GM21529 (cell line): ENCODE data around the gene ZNF407.
"Not testable (repeated sequence)": the region's sequence is repeated elsewhere in the genome, so short reads cannot be mapped to it uniquely, and the experiment has no call there.

Source experiments
- ATAC-seq: cut with Tn5 transposase; IDR thresholded peaks from one replicate; pipeline ENCODE4 v1.9.1; 2021; ENCODE audit not compliant: unreplicated experiment

ZNF407 gene

DNA sequence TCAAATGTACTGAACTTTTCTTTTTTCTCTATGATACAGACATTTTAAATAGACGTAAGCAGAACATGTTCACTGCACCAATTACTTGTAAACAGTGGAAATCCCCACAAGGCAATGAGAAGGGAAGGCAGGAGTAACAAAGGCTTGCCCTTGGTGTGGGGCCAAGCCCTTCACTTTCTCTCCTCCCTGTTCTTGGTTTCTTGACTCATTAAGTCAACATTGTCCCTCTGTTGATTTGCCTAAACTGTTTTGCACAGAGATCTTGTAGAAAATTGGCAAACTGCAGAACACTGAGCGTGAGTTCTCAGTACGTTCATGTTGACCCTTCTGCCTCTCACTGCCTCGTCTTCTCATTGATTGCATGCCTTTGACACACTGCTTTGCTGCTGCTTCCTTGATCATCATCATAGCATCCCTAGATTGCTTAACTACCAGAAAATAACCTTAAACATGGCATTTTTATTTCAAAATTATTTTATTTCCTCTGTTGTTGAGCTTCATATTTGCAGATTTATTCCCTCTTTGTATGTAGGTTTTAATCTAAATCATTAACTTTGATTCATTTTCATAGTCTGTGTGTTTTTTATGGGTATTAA is 353.6 kb downstream of the ZNF407 start:
- ATAC-seq: no peak

DNA sequence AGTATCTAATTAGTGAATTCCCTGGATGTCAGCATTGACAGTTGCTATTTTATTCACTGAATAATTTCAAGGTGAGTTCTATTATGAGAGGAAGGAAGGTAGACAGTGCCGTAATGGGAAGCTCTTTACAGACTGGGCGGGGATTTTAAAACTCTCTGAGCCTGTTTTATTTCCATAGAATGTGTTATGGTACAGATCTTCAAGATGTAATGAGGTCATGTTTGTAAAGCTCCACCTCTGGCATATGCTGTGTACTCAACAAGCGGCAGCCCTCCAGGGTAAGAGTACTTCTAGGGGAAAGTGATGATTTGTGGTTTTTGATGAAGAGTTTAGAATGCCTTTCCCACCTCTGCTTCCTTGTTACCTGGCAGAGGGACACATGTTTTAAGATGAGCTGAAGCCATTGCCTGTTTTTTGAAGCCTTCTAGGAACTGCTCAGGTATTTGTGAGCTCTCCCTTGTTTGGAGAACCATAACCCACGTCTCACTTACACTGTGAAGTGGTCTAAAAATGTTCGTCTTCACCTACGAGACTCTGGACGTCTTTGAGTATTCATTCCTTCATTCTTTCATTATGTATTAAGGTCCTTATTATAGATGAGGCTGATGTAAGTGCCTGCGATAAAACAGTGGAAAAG is 360.0 kb downstream of the ZNF407 start:
- no peak for ATAC-seq

DNA sequence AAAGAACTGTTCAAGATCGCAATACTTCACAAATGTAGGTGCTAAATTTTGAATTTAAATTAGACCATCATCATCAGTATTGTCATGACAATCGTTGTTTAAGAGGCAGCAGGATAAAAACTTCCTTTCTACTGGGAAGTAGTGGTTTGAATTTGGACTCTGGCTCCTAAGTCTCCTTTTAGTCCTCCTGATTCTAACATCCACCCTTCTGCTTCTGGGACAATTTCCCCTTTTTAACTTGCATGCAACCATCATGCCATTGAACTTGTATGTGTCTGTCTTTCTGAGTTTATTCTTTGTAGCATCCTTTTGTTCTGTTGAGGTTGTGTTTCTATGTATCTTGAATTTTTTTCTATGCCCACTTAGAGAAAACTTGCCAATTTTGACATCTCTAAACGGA is 361.5 kb downstream of the ZNF407 start:
- no peak for ATAC-seq

DNA sequence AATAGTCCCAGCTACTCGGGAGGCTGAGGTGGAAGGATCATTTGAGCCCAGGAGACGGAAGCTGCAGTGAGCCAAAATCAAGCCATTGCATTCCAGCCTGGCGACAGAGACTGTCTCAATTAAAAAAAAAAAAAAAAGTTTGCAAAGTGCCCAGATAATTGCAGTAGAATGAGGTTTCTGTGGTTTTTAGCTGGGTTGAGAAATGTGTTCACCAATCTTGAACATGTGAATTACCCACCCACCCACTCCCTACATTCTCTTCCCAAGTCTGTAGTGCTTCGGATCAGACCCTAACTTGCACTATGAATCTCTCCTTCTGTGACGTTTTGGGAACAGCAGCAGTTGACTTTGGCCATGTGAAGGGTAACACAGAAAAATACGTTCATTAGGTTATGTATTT is 363.9 kb downstream of the ZNF407 start:
- ATAC-seq: no peak

DNA sequence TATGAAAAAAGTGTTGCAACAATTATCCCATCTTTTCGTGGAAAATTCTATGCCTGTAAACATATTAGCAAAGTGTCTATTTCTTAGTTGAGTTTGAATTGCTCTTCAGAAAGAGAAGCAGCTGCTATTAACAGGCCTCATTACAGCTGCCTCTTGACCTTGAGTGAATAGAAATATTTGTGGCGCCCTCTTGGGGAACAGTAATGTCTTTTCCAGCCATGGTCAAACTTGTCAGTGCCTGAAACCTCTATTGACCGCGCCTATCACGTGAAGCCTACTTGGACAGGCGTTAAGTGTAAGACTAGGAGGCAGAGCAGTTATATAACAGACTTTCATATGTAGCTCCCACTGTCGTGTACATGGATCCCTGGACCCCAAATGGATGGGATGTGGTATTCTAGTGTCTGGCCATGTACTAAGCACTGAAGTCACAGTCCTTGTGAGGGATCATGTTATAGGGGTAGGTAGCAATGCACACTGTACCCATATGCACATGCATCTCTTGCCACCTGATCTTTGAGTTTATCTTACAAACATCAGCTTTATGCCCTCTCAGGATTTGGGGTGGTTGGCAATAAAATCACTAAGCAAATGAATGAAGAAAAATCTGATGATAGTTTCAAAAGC is 366.3 kb downstream of the ZNF407 start:
- peak; percentile 94 for ATAC-seq

DNA sequence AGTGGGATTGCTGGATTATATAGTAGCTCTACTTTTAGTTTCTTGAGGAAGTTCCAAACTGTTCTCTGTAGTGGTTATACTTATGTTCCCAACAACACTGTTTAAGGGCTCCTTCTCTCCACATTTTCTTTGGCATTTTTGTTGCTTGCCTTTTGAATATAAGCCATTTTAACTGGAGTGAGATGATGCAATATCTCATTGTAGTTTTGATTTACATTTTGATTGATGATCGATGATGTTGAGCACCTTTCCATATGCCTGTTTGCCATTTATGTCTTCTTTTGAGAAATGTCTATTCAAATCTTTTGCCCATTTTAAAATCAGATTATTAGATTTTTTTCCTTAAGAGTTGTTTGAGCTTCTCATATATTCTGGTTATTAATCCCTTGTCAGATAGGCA is 368.0 kb downstream of the ZNF407 start:
- no peak for ATAC-seq

DNA sequence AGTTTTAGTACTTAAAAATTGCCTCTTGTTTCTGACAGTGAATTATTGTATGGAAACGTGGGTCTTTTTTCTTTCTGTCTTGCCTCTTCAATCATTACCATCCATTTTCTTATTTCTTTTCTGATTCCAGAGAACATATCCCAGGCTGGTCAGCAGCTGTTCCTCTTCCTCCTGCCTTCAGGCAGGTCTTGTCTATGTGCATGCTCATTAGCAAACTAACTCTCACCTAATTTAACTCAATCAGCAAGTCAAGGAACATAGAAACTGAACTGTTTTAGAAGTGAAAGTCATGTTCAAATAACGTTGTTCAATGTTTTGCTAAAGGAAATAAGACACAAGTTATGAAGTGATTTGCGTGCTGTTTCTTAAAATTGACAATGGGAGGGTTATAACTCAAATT is 369.8 kb downstream of the ZNF407 start:
- no peak for ATAC-seq

DNA sequence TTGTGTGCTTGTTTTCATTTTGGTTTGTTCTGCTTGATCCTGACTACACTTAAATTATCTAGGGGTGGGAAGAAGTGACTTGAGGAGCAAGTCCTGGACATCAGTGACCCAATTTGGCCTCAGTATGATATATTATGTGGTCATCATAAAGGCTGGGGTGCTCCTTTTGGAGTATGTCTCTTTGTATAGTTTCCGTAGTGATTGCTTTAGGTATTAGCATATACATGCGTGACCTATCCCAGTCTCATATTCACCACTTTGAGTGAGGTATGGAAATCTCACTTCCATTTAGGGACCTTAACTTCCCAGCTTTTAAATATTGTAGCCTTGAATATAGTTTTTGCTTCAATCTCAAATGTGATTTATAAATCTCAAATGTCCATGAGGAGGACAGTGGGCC is 370.3 kb downstream of the ZNF407 start:
- ATAC-seq: no peak

DNA sequence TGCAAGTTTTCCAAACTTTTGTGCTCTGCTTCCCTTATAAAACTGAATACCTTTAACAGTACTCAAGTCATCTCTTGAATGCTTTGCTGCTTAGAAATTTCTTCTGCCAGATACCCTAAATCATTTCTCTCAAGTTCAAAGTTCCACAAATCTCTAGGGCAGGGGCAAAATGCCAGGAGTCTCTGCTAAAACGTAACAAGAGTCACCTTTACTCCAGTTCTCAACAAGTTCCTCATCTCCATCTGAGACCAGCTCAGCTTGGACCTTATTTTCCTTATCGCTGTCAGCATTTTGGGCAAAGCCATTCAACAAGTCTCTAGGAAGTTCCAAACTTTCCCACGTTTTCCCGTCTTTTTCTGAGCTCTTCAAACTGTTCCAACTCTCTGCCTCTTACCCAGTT is 373.7 kb downstream of the ZNF407 start:
- ATAC-seq: not testable (repeated sequence)

DNA sequence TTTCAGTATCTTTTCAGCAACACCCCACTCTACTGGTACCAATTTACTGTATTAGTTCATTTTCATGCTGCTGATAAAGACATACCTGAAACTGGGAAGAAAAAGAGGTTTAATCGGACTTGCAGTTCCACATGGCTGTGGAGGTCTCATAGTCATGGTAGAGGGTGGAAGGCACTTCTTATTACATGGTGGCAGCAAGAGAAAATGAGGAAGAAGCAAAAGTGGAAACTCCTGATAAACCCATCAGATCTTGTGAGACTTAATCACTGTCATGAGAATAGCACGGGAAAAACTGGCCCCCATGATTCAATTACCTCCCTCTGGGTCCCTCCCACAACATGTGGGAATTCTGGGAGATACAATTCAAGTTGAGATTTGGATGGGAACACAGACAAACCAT is 374.1 kb downstream of the ZNF407 start:
- not testable (repeated sequence) for ATAC-seq

DNA sequence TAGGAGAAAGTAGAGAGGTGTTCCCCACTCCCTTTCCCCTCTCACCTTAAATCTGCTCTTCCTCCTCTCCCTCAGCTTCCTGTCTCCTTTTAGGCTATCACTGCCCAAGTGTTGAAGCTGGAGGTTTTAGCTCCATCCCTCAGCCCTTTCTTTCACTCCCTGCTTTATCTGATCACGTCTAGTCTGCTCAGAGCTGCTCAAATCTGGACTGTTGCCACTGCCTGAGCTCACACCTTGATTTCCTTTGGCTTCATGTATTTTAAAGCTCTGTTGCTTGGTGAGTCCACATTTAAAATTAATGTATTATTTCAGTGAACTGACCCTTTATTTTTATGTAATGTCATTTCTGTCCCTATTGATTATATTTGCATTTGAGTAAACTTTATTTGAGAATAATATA is 374.7 kb downstream of the ZNF407 start:
- no peak for ATAC-seq

DNA sequence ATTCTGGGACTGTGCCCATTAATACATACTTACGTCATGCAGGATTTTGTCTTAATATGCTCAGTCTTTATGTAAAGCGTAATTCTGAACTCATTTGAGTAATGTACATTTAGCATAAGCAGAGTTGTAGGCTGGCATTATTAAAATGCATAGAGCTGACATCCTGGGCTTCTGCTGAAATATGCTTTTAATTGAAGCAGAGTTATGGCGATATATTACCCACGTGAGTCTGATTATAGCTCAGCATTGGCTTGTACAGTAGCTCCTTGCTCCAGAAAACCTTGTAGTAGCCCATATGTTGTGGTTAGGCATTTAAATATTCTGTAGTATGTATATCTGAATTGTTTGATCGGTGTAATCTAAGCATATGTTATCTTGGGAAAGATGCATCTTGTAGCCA is 377.3 kb downstream of the ZNF407 start:
- no peak for ATAC-seq

DNA sequence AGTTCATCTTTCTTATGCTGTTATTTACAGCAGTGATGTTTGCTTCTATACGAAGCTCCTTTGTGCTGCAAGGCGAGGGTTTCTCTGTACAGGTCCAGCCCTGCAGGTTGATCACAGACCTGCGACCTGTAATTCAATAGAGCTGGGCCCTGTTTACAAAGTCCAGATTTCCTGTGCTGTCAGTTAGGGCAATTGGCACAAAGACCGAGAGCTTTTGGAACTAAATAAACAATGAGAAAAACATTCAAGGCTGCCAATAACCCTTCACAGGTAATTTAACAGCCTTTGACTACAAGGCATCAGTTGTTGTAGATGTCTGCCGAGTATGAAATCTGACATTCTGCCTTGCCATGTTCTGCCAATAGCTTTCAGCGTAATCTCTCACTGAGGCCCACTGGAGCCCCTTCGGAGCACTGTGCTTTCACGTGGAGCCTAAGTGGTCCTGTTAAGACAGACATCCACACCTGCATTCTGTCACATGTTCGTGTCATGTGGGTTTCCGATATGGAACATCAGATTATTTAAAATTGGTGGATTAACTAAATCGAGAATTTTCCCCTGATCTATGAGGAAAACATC is 378.8 kb downstream of the ZNF407 start:
- ATAC-seq: no peak

DNA sequence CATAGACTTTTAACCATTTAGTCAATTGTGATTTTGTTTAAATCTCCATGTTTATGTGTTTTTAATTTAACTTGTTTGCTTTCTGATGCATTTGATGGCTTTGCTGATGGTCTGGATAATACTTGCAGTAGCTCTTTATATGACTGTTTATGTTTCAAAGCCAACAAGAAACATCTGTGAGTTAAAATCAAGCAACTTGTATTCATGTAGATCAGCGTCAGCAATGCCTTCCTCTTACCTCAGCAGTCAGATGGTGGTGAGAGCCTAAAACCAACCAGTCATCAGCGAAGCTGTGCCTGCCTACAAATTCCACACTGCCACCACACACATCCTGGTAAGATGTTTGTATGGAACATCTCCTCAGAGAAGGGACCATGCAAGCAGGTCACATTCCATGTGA is 379.4 kb downstream of the ZNF407 start:
- no peak for ATAC-seq

DNA sequence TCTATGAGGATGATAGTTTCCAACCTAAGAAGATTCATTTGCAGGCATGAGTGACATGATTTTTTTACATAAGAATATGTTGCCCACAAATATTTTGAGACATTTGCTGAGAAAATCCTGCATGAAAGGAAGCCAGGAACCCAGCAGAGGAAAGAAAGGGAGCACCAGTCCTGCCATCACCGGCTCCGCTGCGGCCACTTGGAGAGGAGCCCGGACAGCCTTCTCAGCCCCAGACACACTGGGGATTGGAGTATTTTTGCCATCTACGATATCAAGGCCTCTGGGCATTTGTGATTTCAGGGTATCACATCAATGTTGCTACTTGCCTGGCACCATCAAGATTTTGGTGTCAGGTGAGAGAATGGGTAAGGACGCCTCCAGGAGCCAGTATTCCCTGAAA is 383.0 kb downstream of the ZNF407 start:
- no peak for ATAC-seq

DNA sequence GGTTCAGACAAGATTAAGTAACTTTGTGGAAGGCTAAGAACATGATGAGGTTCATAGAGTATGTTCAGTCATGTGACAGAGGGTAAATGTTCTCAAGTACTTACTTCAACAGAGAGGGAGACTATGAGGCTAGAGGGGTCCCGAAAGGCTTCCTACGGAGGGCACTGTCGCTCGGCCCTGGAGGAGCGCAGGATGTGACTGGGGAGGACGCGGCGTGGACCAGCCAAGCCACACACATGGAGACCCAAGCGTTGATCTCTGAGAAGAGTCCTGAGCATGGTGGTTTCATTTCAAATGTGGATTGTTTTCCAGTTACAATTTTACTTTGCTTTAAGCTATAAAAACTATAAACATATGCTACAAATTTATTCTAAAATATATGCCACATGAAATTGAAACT is 383.8 kb downstream of the ZNF407 start:
- ATAC-seq: no peak

DNA sequence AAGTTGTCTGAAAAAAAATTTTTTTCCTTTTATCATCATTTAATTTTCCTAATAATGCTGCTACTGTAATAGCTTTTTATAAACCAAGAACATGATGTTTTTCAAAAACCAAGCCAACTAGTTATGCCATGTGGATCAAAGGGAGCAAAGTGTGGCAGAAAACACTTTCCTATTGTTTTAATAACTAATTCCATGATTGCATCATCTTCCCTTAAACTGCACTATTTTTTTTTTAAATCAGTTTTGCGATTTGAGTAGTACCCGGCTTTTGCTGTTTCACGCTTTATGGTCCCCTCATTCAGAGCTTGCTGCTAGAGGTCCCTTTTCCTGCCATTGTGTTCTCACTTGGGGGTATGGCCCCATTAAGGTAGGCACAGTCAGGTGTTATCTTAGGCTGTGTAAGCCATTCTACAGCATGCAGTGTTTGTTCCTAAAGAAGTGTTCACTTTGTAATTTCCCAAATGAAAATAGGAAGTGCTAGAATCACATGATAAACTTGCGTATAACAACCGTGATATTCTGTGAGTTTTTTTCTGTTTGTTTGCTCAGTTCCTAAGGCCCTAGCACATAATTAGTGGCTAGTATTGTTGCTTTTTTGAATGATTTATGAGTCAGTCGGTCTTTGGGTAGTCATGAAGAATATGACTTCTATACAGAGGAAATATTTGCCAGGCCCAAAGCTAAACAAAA is 385.4 kb downstream of the ZNF407 start:
- ATAC-seq: no peak

DNA sequence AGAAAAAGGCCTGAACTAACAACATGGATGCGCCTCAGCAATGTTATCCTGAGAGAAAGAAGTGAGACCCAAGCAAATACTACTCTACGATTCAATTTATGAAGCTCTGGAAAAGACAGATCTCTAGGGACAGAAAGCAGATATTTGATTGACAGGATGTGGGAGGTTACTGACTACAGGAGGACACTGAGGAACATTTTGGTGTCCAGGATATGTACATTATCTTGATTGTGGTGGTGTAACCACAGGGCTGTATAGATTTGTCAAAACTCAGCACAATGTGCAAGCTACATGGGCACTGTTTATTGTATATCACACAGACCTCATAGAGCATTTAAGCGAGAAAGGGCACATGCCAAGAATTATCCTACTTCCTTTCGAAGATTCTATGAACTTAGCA is 391.5 kb downstream of the ZNF407 start:
- ATAC-seq: no peak

DNA sequence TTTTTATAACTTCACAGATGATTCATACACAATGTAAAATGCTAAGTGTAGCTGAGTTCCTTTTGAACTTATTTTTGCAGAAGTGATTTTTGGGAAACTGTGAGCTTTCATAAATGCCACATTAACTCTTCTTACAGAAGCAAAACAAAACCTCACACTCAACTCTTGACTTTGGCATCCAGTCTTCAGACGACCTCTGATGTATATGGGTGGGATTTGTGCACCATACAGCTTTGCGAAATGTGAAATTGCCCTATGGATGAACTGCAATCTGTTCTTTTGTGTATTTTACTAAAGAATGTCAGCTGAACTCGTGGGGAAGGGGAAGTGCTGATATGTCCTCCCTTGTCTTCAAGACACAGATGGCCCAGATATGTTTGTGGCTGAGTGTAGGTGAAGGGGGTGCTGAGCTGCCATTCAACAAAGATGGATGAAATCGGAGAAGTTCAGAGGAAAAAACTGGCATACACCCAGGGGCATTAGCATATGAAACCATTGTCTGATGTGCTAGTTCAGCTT is 393.0 kb downstream of the ZNF407 start:
- ATAC-seq: no peak

DNA sequence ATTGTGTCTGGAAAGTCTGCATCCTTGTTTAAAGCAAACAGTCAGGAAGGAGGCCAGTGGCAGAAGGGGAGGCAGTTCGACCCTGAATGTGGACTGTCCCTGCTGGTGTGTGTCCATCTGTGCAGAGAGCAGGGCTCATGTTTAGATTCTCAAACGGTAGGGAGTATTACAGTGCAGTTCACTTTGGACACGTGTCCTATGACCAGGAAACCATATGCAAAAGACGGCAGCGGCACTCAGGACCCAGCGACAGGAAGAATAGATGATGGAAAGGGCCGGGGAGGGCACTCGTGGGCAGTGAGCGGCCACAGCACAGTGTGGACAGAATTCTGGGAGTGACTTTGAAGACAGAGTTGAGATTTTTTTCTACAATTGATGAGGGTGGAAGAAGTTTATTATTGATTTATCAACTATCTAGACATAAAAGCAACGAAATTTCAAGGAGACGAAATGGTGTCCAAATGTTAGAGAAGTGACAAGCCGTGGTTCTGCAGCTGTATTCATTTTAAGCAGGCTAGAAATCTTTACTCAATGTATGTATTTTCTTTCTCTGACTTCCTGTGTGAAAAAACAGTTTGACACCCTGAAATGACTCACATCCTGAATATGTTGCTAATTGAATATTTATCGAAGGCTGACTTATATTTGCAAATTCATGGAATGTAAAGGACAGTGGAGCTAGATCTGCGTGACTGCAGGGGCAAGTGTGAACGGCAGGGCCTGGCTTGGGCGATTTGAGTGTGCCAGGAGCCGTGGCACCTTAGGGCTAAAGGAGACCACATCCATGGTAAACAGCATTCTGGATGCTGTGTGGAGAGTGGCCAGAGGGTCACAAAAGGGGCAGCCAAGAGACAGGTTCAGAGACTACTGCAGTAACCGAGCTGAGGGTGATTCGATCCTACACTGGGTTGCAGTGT is 397.1 kb downstream of the ZNF407 start:
- ATAC-seq: peak; percentile 91

DNA sequence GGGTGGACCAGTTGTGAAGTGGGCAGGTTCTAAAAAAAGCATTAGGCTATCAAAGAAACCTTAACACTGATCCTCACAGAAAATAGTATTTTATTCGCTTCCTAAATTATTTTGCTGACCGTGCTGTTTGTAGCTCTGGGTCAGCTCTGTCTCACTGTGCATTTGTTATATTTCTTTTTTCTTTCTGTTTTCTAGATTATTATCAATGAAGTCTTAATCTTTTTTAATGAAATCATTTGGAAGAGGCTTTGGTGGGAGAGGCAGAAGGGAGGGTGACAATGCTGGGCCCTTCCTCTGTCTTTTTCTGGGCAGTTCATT is 397.7 kb downstream of the ZNF407 start:
- ATAC-seq: no peak
